Loucy (cell line): ENCODE data around the gene DPCD.

Source experiments
- H2AFZ ChIP-seq: fragments of 200-600 bp; sonication (generic); 2 replicates; pipeline ENCODE4 v1.6.0; 2016; ENCODE audit warnings: antibody characterized with exemption, mild to moderate bottlenecking, low read length, moderate library complexity
- H3F3A ChIP-seq: fragments of 200-600 bp; 2 replicates; pipeline ENCODE4 v1.6.0; 2016; ENCODE audit warnings: antibody characterized with exemption, low read depth, mild to moderate bottlenecking
- H3K27me3 ChIP-seq: fragments of 200-600 bp; sonication (generic); 2 replicates; pipeline ENCODE4 v1.6.1; 2014; ENCODE audit warnings: low read length, mild to moderate bottlenecking; ENCODE audit not compliant: insufficient read depth, poor library complexity, severe bottlenecking
- H3K36me3 ChIP-seq: fragments of 200-600 bp; sonication (generic); 2 replicates; pipeline ENCODE4 v1.6.1; 2016; ENCODE audit warnings: low read length; ENCODE audit not compliant: insufficient read depth
- H3K4me1 ChIP-seq: fragments of 200-600 bp; sonication (generic); 2 replicates; pipeline ENCODE4 v1.5.1; 2014; ENCODE audit warnings: low read length, mild to moderate bottlenecking; ENCODE audit not compliant: insufficient read depth, poor library complexity, severe bottlenecking
- H3K4me2 ChIP-seq: fragments of 200-600 bp; sonication (generic); 2 replicates; pipeline ENCODE4 v1.6.0; 2014; ENCODE audit warnings: antibody characterized with exemption, low read length, low read depth, mild to moderate bottlenecking; ENCODE audit not compliant: poor library complexity, severe bottlenecking
- H3K4me3 ChIP-seq: fragments of 200-600 bp; sonication (generic); 2 replicates; pipeline ENCODE4 v1.5.1; 2014; ENCODE audit warnings: low read length, mild to moderate bottlenecking, mixed read lengths; ENCODE audit not compliant: poor library complexity, severe bottlenecking
- H3K79me2 ChIP-seq: fragments of 200-600 bp; sonication (generic); 2 replicates; pipeline ENCODE4 v1.6.1; 2014; ENCODE audit warnings: low read length; ENCODE audit not compliant: insufficient read depth
- H3K9ac ChIP-seq: fragments of 200-600 bp; sonication (generic); 2 replicates; pipeline ENCODE4 v1.6.0; 2014; ENCODE audit warnings: mild to moderate bottlenecking, low read depth, low read length, moderate library complexity; ENCODE audit not compliant: poor library complexity, severe bottlenecking
- H3K9me2 ChIP-seq: fragments of 200-600 bp; sonication (generic); replicated peaks from 2 replicates; pipeline ENCODE4 v1.6.1; 2016; ENCODE audit warnings: low read depth, low read length, mixed read lengths
- H3K9me3 ChIP-seq: fragments of 200-600 bp; sonication (generic); 2 replicates; pipeline ENCODE4 v1.6.1; 2014; ENCODE audit warnings: mild to moderate bottlenecking, antibody characterized with exemption, low read length, low read depth; ENCODE audit not compliant: insufficient read depth
- H4K20me1 ChIP-seq: fragments of 200-600 bp; sonication (generic); 2 replicates; pipeline ENCODE4 v1.6.0; 2014; ENCODE audit warnings: antibody characterized with exemption, low read length, mild to moderate bottlenecking; ENCODE audit not compliant: insufficient read depth, poor library complexity, severe bottlenecking
- CTCF ChIP-seq: fragments of 200-600 bp; sonication (generic); conservative IDR thresholded peaks from 2 replicates; pipeline ENCODE4 v1.5.1; 2014; ENCODE audit warnings: mild to moderate bottlenecking, antibody characterized with exemption, low read length
- EZH2phosphoT487 ChIP-seq: fragments of 200-600 bp; IDR thresholded peaks from 2 replicates; pipeline ENCODE4 v1.6.1; 2018; ENCODE audit warnings: antibody characterized with exemption, mild to moderate bottlenecking, moderate library complexity, borderline replicate concordance

DPCD gene

GRCh38 chr10:101607124-101607523 is 19.0 kb downstream of the DPCD start:
- Histone ChIP-seq H3F3A (no peaks in the 10 kb centered on the region), H3K4me3 (no peak overlapping the region), H3K36me3 (peaks cover 37% of the 10 kb centered on the region; the same call in 1 of the 2 replicates), H3K4me1 (no peaks in the 10 kb centered on the region), H3K27me3 (no peaks in the 10 kb centered on the region), H3K9me3 (no peaks in the 10 kb centered on the region), H3K9ac (no peak overlapping the region), H3K79me2 (no peaks in the 10 kb centered on the region), H2AFZ (no peak overlapping the region), H3K4me2 (no peak overlapping the region), H4K20me1 (no peaks in the 10 kb centered on the region), H3K9me2 (no peaks in the 10 kb centered on the region)
- TF ChIP-seq EZH2phosphoT487 (no peak), CTCF (no peak)

DNA sequence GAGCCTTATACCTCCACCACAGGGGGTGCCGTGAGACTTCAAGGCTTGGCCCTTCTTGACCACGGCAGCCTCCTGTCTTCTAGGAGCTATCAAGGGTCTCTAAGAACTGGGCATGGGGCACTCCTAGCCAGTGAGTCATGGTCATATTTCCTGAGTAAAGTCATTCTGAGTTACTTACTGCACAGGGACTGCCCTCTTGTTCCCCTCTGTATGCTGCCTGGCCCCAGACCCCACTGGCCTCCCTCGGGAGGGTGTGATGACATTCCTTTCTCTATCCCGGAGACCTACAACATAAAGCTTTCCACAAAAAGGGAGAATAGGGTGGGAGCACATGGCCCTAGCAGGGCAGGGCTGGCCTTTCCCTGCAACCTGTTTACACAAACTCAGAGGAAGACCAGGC is 21.4 kb downstream of the DPCD start:
- Histone ChIP-seq H3K9me2 (no peaks in the 10 kb centered on the region), H3K79me2 (no peaks in the 10 kb centered on the region), H3K4me1 (no peaks in the 10 kb centered on the region), H3K9me3 (no peaks in the 10 kb centered on the region), H3K27me3 (no peaks in the 10 kb centered on the region), H2AFZ (no peak overlapping the region), H3K4me3 (no peak overlapping the region), H3K4me2 (no peak overlapping the region), H3F3A (no peaks in the 10 kb centered on the region), H3K36me3 (peaks cover 37% of the 10 kb centered on the region; the same call in 1 of the 2 replicates), H4K20me1 (no peaks in the 10 kb centered on the region), H3K9ac (no peak overlapping the region)
- TF ChIP-seq EZH2phosphoT487, result no peak
- TF ChIP-seq CTCF, result no peak

- Histone ChIP-seq H3K9me2 (no peaks in the 10 kb centered on the region), H3K36me3 (peaks cover 38% of the 10 kb centered on the region; the same call in 1 of the 2 replicates), H3K9ac (no peak overlapping the region), H4K20me1 (no peaks in the 10 kb centered on the region), H3K4me2 (no peak overlapping the region), H3F3A (no peaks in the 10 kb centered on the region), H3K9me3 (no peaks in the 10 kb centered on the region), H2AFZ (no peak overlapping the region), H3K79me2 (no peaks in the 10 kb centered on the region), H3K27me3 (no peaks in the 10 kb centered on the region), H3K4me3 (no peak overlapping the region), H3K4me1 (no peaks in the 10 kb centered on the region)
- no peak for TF ChIP-seq CTCF
- no peak for TF ChIP-seq EZH2phosphoT487
Observed at GRCh38 chr10:101611096-101611905, 23.2 kb downstream of the DPCD start.
